BLaER1 (cell line): ENCODE measurements around the gene DHRSX.
"Not testable (repeated sequence)": the region's sequence is repeated elsewhere in the genome, so short reads cannot be mapped to it uniquely, and the experiment has no call there.

ENCODE experiments used
- H3K27ac ChIP-seq: shearing (Covaris generic); formaldehyde crosslinking; 2 replicates; pipeline ENCODE4 v1.8.1; 2022
- H3K27me3 ChIP-seq: shearing (Covaris generic); formaldehyde crosslinking; 2 replicates; pipeline ENCODE4 v1.8.1; 2022
- H3K36me3 ChIP-seq: shearing (Covaris generic); formaldehyde crosslinking; 2 replicates; pipeline ENCODE4 v1.8.1; 2022
- H3K4me1 ChIP-seq: shearing (Covaris generic); formaldehyde crosslinking; 2 replicates; pipeline ENCODE4 v1.8.1; 2022
- H3K4me2 ChIP-seq: shearing (Covaris generic); formaldehyde crosslinking; 2 replicates; pipeline ENCODE4 v1.8.1; 2022
- H3K4me3 ChIP-seq: shearing (Covaris generic); formaldehyde crosslinking; 2 replicates; pipeline ENCODE4 v1.8.1; 2022
- H3K9ac ChIP-seq: shearing (Covaris generic); formaldehyde crosslinking; 2 replicates; pipeline ENCODE4 v1.8.1; 2022
- H3K9me3 ChIP-seq: shearing (Covaris generic); formaldehyde crosslinking; 2 replicates; pipeline ENCODE4 v1.8.1; 2022
- H4K20me1 ChIP-seq: shearing (Covaris generic); formaldehyde crosslinking; 2 replicates; pipeline ENCODE4 v1.8.1; 2022
- Cebpa-rat ChIP-seq: shearing (Covaris generic); IDR thresholded peaks from 2 replicates; pipeline ENCODE4 v1.8.1; 2022

DHRSX gene

DNA sequence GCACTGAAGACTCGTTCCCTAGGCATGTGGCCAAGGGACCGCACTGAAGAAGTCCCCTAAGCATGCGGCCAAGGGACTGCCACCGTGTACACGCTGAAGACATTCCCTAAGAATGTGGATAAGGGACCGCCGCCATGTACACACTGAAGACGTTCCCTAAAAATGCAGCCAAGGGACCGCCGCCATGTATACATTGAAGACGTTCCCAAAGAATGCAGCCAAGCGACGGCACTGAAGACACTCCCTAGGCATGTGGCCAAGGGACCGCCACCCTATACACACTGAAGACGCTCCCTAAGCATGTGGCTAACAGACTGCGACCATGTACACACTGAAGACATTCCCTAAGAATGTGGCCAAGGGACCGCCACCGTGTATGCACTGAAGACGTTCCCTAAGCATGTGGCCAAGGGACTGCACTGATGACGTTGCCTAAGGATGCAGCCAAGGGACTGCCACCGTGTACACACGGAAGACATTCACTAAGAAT lies 31.5 kb downstream of the DHRSX start:
- Histone ChIP-seq H3K4me1 (no peaks in the 10 kb centered on the region), H3K4me2 (no peak overlapping the region), H3K9me3 (peaks cover 20% of the 10 kb centered on the region; the same call in 1 of the 2 replicates), H3K27ac (no peak overlapping the region), H3K36me3 (peaks cover 70% of the 10 kb centered on the region), H3K4me3 (no peak overlapping the region), H4K20me1 (peaks cover 94% of the 10 kb centered on the region), H3K27me3 (no peaks in the 10 kb centered on the region), H3K9ac (no peak overlapping the region)
- no peak for TF ChIP-seq Cebpa-rat

DNA sequence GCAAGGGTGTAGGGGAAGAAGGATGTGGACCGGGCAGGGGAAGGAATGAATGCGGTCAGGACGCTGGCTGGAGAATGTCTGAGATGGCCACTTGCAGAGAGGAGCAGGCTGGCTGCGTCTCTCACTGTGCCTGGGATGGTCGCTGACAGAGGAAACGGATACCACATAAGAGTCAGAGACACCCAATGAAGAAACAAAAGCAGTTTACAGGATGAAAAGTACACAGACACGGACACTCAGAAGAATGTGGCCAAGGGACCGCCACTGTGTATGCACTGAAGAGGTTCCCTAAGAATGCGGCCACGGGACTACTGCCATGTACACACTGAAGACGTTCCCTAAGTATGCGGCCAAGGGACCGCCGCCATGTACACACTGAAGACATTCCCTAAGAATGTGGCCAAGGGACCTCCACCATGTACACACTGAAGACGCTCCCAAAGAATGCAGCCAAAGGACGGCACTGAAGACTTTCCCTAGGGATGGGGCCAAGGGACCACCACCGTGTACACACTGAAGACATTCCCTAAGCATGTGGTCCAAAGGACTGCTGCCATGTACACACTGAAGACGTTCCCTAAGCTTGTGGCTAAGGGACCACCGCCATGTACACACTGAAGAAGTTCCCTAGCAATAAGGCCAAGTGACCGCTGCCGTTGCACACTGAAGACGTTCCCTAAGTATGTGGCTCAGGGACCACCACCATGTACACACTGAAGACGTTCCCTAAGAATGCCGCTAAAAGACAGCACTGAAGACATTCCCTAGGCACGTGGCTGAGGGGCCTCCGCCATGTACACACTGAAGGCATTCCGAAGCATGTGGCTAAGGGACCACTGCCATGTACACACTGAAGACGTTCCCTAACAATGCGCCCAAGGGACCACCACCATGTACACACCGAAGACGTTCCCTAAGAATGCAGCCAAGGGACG lies 32.2 kb downstream of the DHRSX start:
- Histone ChIP-seq H3K9ac (no peak overlapping the region), H3K36me3 (peaks cover 76% of the 10 kb centered on the region), H3K27ac (no peak overlapping the region), H3K27me3 (no peaks in the 10 kb centered on the region), H3K4me3 (no peak overlapping the region), H3K4me2 (no peak overlapping the region), H4K20me1 (peaks cover 95% of the 10 kb centered on the region), H3K4me1 (no peaks in the 10 kb centered on the region), H3K9me3 (peaks cover 20% of the 10 kb centered on the region; the same call in 1 of the 2 replicates)
- no peak for TF ChIP-seq Cebpa-rat

DNA sequence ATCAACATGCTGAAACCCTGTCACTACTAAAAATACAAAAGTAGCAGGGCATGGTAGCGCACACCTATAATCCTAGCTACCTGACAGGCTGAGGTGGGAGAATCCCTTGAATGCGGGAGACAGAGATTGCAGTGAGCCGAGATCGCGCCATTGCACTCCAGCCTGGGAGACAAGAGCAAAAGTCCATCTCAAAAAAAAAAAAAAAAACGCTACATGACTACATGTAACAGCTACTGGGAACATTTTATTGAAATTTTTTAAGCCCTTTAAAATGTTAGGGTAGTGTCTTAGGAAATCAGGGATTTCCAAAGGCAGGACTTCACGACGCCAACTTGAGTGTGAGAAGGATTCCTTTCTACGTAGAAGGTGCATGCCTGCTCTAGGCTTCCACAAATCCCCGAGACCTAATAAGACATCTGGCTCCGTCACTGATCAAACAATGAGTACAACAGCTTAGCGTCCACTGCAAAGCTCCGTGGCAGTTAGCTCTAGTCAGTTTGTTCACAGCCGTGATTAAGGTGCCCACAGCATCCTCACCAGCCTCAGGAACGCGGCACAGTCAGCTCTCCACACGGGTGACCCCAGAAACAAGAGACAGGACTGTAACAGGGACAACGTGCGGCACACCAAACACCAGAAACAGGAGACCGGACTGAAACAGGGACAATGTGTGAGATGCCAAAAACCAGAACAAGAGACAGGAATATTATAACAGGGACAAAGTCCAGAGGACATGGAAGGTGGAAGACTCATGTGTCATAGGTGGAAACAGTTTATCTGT lies 33.7 kb downstream of the DHRSX start:
- Histone ChIP-seq H3K4me1 (0 out of 2 replicates have a peak, but pooled peaks cover under 1% of the 10 kb centered on the region), H3K27me3 (no peaks in the 10 kb centered on the region), H3K9ac (no peak overlapping the region), H4K20me1 (peaks cover 98% of the 10 kb centered on the region), H3K4me3 (no peak overlapping the region), H3K27ac (no peak overlapping the region), H3K4me2 (no peak overlapping the region), H3K9me3 (peaks cover 20% of the 10 kb centered on the region; the same call in 1 of the 2 replicates), H3K36me3 (peaks cover 75% of the 10 kb centered on the region)
- no peak for TF ChIP-seq Cebpa-rat

DNA sequence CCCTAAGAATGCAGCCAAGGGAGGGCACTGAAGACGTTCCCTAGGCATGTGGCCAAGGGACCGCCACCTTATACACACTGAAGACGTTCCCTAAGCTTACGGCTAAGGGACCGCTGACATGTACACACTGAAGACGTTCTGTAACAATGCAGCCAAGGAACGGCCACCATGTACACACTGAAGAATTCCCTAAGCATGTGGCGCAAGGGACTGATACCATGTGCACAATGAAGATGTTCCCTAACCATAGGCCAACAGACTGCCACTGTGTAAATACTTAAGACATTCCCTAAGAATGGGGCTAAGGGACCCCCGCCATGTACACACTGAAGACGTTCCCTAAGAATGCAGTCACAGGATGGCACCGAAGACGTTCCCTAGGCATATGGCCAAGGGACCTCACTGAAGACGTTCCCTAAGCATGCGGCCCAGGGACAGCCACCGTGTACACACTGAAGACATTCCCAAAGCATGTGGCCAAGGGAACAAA lies 36.1 kb downstream of the DHRSX start:
- Histone ChIP-seq H3K9ac (no peak overlapping the region), H3K4me2 (no peak overlapping the region), H4K20me1 (peaks cover 100% of the 10 kb centered on the region), H3K4me3 (no peak overlapping the region), H3K4me1 (0 out of 2 replicates have a peak, but pooled peaks cover 8% of the 10 kb centered on the region), H3K27me3 (no peaks in the 10 kb centered on the region), H3K36me3 (peaks cover 54% of the 10 kb centered on the region), H3K27ac (no peak overlapping the region), H3K9me3 (peaks cover 12% of the 10 kb centered on the region; the same call in 1 of the 2 replicates)
- TF ChIP-seq Cebpa-rat, result no peak

DNA sequence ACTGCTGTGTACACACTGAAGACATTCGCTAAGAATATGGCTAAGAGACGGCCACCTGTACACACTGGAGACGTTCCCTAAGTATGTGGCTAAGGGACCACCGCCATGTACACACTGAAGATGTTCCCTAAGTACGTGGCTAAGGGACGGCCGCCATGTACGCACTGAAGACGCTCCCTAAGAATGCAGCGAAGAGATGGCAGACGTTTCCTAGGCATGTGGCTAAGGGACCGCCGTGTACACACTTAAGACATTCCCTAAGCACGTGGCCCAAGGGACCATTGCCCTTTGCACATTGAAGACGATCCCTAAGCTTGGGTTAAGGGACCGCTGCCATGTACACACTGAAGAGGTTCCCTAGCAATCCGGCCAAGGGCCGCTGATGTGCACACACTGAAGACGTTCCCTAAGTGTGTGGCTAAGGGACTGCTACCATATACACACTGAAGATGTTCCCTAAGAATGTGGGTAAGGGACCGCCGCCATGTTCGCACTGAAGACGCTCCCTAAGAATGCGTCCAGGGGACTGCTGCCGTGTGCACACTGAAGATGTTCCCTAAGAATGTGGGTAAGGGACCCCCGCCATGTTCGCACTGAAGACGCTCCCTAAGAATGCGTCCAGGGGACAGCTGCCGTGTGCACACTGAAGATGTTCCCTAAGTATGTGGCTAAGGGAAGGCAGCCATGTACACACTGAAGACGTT lies 36.7 kb downstream of the DHRSX start:
- H3K27ac ChIP-seq, result no peak overlapping the region
- 0 out of 2 replicates have a peak, but pooled peaks cover 8% of the 10 kb centered on the region for H3K4me1 ChIP-seq
- H4K20me1 ChIP-seq, result peaks cover 96% of the 10 kb centered on the region
- TF ChIP-seq Cebpa-rat, result no peak
- H3K27me3 ChIP-seq, result no peaks in the 10 kb centered on the region
- H3K4me3 ChIP-seq, result no peak overlapping the region
- H3K9ac ChIP-seq, result no peak overlapping the region
- peaks cover 48% of the 10 kb centered on the region for H3K36me3 ChIP-seq
- 0 out of 2 replicates have a peak, but pooled peaks cover 6% of the 10 kb centered on the region for H3K9me3 ChIP-seq
- no peak overlapping the region for H3K4me2 ChIP-seq

DNA sequence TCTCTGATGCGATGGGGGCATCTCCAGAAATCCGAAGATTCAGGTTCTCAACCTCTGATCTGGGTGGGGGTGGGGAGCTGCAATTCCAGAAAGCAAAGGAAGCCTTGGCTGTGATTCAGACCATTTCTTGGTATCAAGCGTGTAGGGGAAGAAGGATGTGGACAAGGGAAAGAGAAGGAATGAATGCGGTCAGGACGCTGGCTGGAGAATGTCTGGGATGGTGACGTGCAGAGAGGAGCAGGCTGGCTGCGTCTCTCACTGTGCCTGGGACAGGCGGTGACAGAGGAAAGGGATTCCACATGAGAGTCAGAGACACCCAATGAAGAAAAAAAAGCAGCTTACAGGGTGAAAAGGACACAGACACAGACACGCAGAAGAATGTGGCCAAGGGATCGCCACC lies 37.3 kb downstream of the DHRSX start:
- not testable (repeated sequence) for H3K4me3 ChIP-seq, H3K9ac ChIP-seq, H3K27me3 ChIP-seq, H3K27ac ChIP-seq, H3K4me2 ChIP-seq, H3K4me1 ChIP-seq
- Histone ChIP-seq H4K20me1 (peaks cover 94% of the 10 kb centered on the region), H3K9me3 (0 out of 2 replicates have a peak, but pooled peaks cover 10% of the 10 kb centered on the region), H3K36me3 (peaks cover 48% of the 10 kb centered on the region)

DNA sequence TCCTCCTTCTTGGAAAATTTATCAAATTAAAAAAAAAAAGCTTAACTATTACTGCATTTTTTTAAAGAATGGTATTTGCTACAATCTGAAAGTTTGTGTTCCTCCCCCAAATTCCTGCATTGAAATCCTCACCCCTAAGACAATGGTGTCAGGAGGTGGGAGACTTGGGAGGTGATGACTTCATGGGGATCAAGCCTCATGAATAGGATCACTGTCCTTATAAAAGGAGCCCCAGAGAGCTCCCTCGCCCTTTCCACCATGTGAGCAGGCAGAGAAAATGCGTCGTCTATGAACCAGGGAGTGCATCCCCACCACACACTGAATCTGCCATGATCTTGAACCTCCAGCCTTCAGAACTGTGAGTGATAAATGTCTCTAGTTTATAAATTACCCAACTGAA lies 38.0 kb downstream of the DHRSX start:
- H3K36me3 ChIP-seq, result peaks cover 51% of the 10 kb centered on the region
- no peaks in the 10 kb centered on the region for H3K27me3 ChIP-seq
- 0 out of 2 replicates have a peak, but pooled peaks cover 17% of the 10 kb centered on the region for H3K9me3 ChIP-seq
- H3K4me2 ChIP-seq, result no peak overlapping the region
- H3K27ac ChIP-seq, result no peak overlapping the region
- no peak overlapping the region for H3K9ac ChIP-seq
- no peak overlapping the region for H3K4me3 ChIP-seq
- TF ChIP-seq Cebpa-rat, result no peak
- peaks cover 94% of the 10 kb centered on the region for H4K20me1 ChIP-seq
- H3K4me1 ChIP-seq, result 0 out of 2 replicates have a peak, but pooled peaks cover 8% of the 10 kb centered on the region

DNA sequence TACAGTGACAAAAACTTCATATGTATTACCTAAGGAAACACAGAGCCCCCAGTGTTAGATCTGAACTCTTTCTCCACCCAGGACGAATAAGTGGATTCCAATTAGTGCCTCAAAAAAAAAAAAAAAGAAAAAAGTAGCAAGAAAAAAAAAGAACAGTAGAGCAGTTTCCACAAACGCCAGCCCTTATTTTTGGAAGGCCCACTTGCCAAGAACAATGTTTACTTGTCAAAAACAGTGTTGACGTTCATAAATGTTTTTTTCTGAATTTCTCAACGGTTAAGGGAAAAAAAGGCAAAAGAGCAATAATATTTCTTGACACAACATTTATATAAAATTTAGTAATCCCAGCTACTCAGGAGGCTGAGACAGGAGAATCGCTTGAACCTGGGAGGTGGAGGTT lies 38.7 kb downstream of the DHRSX start:
- Histone ChIP-seq H3K36me3 (peaks cover 56% of the 10 kb centered on the region), H3K9ac (no peak overlapping the region), H3K4me2 (no peak overlapping the region), H3K27me3 (no peaks in the 10 kb centered on the region), H3K27ac (no peak overlapping the region), H4K20me1 (peaks cover 94% of the 10 kb centered on the region), H3K4me1 (0 out of 2 replicates have a peak, but pooled peaks cover 8% of the 10 kb centered on the region), H3K9me3 (0 out of 2 replicates have a peak, but pooled peaks cover 19% of the 10 kb centered on the region), H3K4me3 (no peak overlapping the region)
- no peak for TF ChIP-seq Cebpa-rat

DNA sequence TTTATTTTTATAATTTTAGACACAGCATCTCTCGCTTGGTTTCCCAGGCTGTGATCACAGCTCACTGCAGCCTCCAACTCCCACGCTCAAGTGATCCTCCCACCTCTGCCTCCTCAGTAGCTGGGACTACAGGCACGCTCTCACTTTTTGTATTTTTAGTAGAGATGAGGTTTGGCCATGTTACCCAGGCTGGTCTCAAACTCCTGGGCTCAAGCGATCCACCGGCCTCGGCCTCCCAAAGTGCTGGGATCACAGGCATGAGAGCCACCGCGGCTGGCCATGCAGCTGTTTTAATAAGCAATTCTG lies 39.1 kb downstream of the DHRSX start:
- Histone ChIP-seq H3K27ac (no peak overlapping the region), H3K27me3 (no peaks in the 10 kb centered on the region), H3K9ac (no peak overlapping the region), H3K4me2 (peak overlapping the region; percentile 2; the same call in 1 of the 2 replicates), H4K20me1 (peaks cover 94% of the 10 kb centered on the region), H3K4me3 (no peak overlapping the region), H3K36me3 (peaks cover 55% of the 10 kb centered on the region), H3K4me1 (0 out of 2 replicates have a peak, but pooled peaks cover 8% of the 10 kb centered on the region), H3K9me3 (0 out of 2 replicates have a peak, but pooled peaks cover 19% of the 10 kb centered on the region)
- TF ChIP-seq Cebpa-rat, result no peak

DNA sequence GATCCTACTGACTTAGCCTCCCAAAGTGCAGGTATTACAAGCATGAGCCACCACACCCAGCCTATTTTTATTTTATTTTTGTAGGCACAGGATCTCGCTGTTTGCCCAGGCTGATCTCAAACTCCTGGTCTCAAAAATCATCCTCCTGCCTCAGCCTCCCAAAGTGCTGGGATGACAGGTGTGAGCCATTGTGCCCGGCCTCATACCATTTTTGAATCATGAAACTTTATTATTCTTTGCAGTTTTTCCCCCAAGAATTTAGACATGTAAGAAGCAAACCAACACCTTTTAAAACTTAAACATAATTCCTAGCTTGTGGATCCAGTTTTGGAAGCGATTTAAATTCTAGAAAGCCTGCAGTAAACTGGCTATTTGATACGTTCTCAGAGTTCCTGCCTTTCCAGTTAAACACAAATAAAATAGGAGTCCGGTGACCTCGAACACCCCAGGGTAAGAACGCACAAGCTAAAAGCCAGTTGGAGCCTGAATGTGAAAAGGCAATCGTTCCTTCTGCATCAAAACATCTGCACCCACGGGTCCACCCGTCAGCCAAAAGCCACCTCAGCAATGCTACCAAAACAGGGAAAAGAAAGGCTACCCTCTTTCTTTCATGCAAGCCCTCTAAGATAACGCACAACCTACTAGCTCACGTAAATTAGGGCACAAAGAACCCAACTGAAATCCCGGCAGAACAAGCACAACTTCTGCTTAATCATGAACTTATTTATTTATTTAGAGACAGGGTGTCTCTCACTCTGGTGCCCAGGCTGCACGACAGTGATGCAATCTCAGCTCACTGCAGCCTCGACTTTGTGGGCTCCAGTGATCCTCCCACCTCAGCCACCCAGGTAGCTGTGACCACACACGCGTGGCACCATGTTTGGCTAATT lies 39.7 kb downstream of the DHRSX start:
- not testable (repeated sequence) for H3K27ac ChIP-seq, H3K9ac ChIP-seq, H3K27me3 ChIP-seq, H3K4me3 ChIP-seq, H3K4me1 ChIP-seq
- Histone ChIP-seq H4K20me1 (peaks cover 94% of the 10 kb centered on the region), H3K9me3 (0 out of 2 replicates have a peak, but pooled peaks cover 15% of the 10 kb centered on the region), H3K36me3 (peaks cover 50% of the 10 kb centered on the region), H3K4me2 (peak overlapping the region; percentile 2; the same call in 1 of the 2 replicates)

DNA sequence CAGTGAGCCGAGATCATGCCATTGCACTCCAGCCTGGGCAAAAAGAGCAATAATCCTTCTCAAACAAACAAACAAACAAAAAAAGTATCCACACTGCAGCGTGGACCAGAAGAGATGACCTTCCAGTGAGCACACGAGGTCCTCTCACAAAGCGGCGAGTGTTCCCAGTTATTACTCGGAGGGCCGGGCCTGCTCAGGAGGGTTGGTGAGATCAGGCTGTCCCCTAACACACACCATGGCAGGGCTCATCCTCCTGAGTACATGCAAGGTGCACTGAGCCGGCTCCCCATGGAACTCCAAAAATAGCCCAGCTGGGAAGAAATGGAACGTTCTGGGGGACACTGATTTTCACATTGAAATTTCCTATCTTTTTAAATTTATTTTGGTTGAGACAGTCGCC lies 40.7 kb downstream of the DHRSX start:
- peaks cover 46% of the 10 kb centered on the region for H3K36me3 ChIP-seq
- not testable (repeated sequence) for H3K4me3 ChIP-seq, H3K27ac ChIP-seq

More for the DNA sequence above, 40.7 kb downstream of the DHRSX start:
- H3K4me1 ChIP-seq, H3K9ac ChIP-seq, H3K27me3 ChIP-seq, H3K4me2 ChIP-seq: not testable (repeated sequence)
- Histone ChIP-seq H4K20me1 (peaks cover 94% of the 10 kb centered on the region), H3K9me3 (peaks cover 14% of the 10 kb centered on the region)
